HG02759 (cell line): ENCODE results near the gene RAD23B.

Source experiments
- ATAC-seq: cut with Tn5 transposase; IDR thresholded peaks from one replicate; pipeline ENCODE4 v1.9.1; 2021; ENCODE audit warnings: mild to moderate bottlenecking, moderate library complexity; ENCODE audit not compliant: unreplicated experiment

RAD23B gene

DNA sequence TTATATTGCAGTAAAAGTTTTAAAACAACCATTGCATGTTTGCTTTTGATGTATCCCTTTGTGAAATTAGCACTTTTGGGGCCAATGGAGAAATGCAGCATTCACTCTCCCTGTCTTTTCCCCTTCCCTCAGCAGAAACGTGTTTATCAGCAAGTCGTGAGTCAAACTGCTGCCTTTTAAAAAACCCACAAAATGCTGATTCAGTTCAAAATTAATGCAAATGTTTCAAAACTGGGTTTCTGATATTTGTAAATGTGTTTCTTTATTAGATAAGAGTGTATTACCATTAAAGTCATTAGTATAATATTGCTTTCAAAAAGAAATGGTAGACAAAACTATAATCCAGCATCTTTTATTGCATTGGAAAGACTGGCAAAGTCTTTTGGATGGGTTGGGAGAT is 47.3 kb downstream of the RAD23B start:
- no peak for ATAC-seq

DNA sequence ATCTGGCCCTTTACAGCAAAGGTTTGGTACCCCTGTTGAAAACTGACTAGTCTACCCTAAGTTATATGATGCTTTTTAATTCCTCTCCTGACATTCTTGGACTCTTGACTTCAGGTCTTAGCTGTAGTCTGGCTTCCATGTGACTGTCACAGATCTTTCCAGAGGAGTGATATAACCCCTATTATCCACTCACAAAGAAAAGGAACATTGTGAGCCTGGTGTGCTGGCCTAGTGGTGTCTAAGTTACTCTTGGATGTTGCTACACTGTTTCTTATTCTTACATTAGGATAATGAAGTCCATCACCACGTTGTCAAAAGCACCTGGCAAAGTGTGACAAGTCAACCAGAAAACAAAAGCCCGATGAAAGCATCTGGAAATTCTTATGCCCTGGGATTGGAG is 49.8 kb downstream of the RAD23B start:
- ATAC-seq = no peak

DNA sequence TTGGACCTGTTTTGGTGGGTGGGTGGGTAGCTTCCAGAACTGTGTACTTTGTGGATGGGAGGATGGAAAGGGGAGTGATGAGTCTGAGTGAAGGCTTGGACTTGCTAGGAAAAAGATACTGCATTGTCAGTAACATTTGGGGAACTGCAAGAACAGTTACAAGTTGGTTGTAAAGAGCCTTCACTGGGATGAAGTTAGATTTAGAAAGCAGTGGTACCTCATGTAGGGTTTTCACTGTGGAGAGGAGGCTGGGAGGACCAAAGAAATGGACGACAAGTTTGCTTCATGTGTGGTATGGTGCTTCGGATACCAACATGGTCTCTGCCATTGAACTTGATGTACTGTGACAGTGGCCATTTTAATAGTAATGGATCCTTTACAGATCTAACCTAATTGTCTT is 50.3 kb downstream of the RAD23B start:
- ATAC-seq = no peak

DNA sequence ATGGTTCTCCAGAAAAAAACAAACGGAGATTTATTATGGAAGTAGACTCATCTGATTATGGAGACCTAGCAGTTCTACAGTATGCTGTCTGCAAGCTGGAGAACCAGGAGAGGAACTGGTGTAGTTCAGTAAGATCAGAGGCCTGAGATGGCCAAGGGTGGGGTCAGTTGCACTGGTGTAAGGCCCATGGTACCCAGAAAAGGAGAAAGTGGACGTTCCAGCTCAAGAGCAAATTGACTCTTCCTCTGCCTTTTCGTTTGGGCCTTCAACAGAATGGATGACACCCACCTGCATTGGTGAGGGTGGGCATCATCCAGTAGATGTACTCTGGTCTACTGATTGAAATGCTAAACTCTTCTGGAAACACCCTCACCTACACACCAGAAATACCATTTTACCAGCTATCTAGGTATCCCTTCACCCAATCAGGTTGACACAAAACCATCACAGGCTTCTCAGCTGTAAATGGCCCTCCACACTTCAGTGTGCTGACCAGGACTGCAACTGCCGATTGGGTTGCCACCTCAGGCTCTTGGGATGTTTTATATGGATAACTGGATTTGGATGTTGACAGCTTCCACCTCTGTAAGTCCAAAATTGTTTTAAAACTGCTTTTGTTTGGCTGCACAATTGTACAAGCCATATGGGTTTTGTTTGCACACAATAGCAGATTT is 51.2 kb downstream of the RAD23B start:
- no peak for ATAC-seq

DNA sequence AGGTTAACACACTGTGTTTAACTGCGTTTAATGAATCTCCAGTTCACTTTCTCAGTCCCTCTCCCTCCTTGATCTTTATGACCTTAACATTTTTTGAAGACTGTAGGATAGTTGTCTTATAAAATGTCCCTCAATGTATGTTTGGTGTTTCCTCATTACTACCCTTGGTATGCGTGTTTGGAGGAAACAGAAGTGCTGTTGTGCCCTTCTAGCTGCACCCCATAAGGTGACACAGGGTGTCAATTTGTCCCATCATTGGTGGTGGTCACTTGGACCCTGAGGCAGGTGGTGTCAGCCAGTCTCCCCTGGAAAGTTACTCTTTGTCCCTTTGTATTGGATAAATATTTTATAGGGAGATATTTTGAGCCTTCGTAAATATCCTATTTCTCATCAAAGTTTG is 52.3 kb downstream of the RAD23B start:
- ATAC-seq = no peak

DNA sequence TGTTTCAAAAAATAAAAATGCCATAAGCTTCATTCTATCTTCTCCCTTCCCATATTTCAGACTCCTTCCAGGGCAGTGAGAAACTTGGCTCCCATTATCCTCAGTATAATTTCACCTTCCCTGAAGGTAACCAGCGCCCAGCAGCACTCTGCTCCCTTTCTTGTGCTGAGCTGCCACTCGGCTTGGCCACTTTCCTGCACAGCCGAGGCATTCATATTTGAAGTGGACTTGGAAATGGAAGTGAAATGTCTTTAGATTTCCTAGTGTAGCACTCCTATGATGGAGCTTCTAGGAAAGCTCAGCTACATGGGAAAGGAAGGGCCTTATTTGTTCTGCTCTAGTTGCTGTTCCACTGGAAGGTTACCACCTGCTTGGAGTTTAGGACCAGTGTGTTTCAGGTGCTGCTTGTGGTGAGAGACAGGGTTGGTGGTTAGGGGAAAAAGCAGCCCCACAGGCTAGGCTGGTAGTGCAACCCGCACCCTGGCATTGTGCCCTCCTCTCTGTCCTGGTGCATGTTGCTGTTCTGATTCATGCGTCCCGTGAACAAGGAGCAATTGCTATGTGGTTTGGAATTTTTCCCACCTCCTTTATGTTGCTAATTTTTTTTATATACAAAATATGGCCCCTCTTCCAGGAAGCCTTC is 53.8 kb downstream of the RAD23B start:
- ATAC-seq = no peak

DNA sequence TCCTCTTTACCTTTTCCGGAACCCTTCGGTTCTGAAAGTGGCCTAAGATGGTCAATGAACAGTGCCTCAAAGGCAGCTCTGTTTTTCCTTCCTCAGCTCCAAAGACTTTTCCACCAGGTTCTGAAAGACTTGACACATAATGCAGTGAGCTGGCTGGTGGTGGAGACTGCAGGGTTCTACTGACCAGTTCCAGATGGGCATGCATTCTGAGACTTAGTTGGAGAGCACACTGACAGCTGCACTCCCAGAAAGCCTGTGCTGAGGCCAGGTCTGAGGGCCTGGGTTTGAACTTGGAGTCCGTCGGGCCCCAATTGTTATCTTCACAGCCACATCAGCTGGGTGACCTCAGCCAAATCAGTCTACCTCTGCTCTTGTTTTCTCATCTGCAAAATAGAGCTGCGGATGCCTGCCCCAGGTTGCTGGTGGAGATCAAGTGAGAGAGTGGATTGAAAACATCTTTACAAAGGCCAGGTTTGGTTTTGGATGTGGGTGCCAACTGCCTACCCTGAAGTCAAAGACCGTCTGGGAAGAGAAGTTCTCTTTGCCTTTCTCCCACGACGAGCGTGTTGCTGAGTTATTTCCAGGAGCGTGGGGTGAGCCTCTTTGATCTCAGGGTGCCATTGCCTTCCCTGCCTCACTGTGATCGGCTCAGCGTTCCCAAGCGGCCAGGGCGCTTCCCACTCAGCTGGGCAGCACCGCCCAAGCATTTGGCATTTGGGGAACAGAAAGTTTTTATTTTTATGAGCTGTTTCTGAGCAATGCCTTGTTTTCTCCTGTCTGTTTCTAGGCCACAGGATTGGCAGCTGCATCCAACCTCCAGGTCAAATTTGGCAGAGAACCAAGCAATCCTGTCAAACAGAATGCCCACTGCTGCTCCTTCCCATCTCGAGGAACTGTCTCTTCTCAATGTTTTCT is 54.9 kb downstream of the RAD23B start:
- no peak for ATAC-seq

DNA sequence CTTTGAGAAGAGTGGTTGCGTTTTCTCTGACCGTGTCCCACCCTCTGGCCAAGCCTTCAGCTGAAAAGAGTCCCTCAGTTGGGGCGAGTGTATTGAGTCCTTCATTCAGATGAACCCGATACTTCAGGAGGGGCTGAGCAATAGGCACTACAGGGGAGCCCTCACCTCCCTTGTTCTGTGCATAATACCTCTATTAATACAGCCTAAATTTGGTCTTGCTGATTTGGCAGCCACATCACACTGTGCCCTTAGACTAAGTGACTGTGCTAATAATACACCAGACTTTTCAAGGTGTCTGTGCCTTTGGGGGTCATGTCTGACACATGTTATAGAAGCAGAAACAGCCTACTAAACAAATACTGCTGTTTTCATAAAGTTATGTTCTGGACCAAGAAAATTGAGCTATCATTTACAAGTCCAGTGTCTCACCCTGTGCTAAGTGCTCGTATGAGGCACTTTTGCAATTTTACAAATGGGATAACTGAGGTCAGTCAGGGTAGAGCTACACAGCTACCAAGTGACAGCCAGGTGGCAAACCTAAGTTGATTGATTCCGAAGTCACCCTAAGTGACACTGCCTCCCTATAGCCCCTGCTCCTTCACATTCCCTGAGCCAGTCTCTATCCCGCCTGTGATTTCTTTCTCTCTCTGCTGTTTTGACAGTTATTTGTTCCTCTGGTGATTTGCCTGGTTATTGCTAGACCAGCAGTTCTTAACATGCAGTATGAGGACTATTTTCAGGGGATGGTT is 56.0 kb downstream of the RAD23B start:
- no peak for ATAC-seq

DNA sequence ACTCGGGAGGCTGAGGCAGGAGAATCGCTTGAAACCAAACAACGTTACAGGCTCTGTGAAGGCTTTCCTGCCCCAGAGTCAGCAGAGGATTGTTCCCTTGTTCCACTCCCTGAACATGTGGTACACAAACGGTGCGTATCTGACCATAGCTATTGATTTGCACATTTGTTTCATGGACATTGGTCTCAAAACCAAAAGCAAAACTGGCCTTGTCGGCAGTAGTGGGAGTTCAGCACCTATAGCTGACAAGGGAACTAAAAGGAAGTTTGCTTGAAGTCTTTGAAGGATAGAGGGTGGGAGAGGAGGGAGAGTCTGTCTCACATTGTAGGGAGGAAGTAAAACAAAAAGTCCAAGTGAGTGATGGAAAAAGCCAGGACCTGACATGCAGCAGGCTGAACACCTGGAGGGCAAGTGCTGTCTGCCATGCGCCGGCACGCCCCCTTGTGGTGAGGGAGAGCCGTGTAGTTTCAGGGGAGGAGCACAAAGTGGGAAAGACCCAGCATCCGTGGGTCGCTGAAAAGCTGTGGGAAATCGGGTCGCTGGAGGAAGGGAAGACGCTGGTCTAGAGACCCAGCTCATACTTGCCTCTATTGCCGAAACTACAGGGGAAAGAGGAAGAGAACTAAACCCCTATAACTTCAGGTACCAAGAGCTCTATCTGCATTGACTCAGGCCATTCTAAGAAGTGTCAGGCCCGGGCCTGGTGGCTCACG is 58.0 kb downstream of the RAD23B start:
- ATAC-seq = peak; percentile 91

DNA sequence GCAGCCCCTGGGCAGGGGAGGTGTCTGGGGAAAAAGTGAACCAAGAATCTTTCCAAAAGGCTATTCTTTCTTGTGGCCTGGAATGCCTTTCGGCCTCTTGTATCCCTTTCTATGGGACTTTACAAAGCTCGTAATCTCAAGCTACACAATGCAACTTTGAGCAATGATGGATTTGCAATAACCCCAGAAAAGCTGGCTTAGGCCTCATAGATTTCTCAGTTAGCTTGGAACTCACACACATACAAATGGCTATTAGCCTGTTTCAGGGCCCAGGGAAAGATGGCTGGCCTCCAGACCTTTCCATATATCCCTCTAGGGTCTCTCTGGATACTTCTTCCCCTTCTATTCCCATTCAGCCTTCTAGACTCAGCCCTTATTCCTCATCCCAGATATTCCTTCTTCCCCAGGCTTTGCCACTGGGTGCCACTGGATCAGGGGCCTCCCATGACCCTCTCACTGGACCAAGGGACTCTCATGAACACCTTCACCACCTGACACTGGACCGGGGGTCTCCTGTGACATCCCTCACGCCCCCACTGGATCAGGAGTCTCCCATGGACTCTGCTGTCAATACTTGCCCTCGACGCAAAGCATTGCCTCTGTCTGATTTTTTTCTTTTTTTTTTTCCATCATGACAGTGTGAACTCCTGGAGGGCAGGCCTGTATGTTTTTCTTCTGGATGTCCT is 59.5 kb downstream of the RAD23B start:
- ATAC-seq = no peak

DNA sequence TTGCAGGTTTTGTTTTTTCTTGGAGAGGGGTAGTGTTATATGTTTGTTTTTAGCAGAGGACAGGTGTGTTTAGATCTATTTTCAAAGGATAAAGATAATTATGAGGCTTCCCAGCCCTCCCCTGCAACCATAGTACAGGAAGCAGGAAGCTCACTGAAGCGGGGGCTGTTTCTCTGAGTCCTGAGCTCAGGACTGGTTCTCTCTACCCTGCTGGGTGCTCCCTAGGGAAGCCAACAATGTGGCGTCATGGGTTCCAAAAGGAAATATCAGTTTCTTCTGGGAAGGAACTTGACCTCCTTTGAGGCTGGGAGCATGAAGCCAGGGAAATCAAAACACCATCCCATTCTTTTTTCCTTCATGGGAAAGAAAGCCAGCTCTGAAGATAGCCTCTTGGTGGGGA is 62.2 kb downstream of the RAD23B start:
- no peak for ATAC-seq

DNA sequence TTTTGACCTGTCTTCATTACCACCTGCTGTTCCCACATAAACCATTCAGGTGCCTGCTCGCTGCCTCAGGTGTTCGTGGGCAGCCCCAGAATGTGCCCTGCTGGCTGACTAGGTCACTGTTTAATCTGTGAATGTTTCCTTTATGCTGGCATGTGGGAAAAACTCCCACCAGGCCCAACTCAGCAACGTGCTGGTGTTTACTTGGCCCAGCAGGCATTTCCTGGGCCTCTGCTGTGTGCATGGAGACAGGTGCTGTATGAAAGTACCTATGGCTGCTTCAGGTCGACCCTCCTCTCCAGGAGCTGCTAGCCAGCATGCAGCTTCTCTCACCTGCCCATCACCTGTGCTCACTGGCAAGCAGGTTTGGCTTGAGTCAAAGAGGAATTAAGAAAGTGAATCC is 65.8 kb downstream of the RAD23B start:
- no peak for ATAC-seq

DNA sequence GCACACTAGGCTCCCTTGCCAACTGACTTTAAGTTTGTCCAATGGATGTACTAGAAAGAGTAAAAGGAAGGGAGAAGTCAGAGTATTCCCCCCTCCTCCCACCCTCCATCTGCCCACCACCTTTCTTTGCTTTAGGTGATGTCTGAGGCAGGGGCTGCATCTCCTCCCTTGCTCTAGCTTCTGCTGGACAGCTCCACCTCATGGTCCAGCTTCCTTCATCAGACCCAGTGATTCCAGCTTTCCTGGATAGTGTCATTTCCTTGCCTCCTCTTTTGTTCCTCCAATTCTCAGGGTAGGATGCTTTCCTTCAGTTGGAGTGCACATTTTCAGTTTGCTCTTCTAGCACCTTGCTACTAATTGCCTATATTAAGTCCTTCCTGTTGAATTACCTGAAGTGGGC is 67.4 kb downstream of the RAD23B start:
- ATAC-seq = no peak

DNA sequence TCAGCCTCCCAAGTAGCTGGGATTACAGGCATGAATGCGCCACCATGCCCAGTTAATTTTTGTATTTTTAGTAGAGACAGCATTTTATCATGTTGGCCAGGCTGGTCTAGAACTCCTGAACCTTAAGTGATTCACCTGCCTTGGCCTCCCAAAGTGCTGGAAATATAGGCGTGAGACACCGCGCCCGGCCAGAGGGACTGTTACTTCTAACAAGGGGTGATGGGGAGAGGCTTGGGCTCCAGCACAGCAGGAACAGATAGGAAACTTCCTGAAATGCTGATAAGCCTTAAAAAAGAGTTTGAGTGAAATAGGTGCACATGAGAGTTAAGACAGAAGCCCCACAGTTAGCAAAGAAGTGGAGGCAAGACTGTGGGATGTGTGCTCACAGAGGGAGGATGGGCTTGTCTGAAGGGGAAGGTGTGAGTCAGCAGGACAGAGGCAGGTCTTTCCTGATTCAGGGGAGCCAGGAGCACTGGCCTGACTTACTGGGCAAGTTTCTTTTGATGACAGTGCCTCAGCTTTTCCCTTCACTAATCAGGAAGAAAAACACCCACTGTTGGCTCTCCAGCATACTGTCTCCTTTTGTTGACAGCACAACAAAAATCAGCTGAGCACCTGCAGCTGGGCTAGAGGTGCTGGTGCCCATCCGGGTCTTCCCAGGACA is 68.4 kb downstream of the RAD23B start:
- no peak for ATAC-seq

DNA sequence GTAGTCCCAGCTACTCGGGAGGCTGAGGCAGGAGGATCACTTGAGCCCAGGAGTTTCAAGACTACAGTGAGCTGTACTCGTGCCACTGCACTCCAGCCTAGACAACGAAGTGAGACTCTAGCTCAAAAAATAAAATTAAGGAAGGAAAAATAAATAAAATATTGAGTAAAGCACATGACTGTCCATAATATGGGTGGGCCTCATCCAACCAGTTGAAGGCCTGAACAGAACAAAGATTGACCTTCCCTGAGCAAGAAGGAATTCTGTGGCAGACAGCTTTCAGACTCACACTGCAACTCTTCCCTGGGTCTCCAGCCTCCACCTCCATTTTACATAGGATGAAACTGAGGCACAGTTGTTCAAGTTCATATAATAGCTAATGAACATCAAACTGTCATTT is 72.3 kb downstream of the RAD23B start:
- no peak for ATAC-seq

DNA sequence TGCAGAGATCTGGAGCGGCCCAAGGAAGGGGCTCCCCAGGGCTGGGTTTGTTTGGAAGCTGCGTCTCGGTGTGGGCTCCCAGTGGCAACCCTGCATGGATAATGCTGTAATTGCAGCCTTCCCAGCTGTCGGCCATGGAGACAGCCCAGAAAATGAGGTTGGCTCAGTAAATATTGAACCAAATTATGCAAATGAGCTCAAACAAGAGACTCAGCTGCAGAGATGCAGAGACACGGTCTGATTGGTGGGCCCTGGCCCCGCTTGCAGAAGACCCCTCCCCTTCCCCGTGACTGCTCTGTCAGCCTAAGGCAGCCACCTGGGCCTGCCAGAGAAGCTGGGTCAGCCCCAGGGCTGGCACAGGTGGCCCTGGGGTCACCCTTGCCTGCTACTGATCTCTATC is 75.9 kb downstream of the RAD23B start:
- no peak for ATAC-seq

DNA sequence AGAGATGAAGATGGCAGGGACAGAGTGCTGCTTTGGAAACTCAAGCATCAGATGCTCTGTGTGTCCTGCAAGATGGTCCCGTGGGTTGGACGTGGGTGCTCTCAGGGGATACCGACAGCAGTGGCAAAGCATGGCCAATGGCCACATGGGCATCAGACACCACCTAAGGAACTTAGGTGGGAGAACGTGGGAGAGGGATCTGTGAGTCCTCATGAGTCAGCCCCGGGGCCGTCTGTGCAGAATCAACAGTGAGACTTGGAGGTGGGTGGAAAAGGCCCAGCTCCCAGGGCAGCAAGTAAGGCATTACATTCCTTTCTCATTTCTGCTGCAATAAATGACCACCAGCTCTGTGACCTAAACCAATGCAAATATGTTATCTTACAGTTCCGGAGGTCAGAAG is 77.0 kb downstream of the RAD23B start:
- ATAC-seq = no peak

DNA sequence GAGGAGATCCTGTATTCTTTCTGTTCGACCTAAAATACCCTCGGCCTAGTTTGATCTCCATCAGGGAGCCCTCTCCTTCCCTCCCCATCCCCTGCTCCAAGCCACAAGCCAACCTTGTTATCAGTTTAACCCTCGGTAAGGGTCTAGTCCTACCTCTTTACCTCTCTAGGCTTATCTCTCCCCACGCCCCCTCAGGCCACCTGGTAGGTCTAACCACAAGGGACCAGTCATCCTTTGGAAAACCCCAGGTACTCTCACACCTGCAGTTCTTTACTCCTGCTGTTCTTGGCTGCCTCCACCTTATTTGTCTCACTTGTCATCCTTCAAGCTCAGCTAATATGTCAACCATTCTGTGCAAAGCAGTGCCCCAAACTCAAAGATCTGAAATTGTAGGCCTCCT is 78.7 kb downstream of the RAD23B start:
- no peak for ATAC-seq

DNA sequence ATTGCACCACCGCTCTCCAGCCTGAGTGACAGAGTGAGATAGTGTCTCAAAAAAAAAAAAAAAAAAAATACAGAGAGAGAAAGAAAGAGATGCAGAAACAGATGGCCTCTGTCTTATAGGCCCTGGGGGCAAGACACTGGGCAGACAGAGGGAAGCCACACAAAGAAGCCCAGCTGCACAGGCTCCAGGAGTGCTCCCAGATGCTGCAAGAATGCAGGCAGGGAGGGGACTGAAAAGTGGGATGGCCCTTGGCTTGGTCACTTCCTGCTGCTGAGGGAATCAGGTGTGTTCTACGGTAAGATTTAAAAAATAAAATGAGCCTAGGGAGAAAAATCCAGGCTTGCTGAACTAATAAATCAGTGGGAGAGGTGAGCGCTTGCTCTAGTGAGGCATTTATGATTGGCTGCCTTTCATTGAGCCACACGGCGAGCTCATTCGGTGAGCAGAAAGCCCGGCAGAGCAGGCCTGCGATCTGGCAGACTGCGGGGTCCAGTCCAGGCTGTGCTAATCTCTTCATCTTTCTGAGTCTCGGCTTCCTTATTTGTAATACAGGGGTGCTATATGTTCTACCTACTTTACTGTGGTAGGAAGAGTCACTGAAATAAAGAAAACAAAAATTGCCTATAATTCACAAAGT is 80.6 kb downstream of the RAD23B start:
- no peak for ATAC-seq
